Osteocyte (in vitro differentiated cells): ENCODE results near the gene MYOZ2. TPM values are rescaled to one million over a fixed set of nuclear protein-coding genes. Genes with fewer than 3 reads are reported as not detected.

Source experiments
- DNase-seq: peaks from one replicate; pipeline ENCODE4 v3.0.0; 2021; ENCODE audit warnings: mixed read lengths; ENCODE audit not compliant: unreplicated experiment; ENCODE audit errors: extremely low spot score
- H3K27ac Mint-ChIP-seq: one replicate; pipeline ENCODE4 v1.8.0; 2021; ENCODE audit warnings: mild to moderate bottlenecking, mixed read lengths; ENCODE audit not compliant: unreplicated experiment
- H3K27me3 Mint-ChIP-seq: one replicate; pipeline ENCODE4 v1.8.0; 2021; ENCODE audit warnings: mixed read lengths; ENCODE audit not compliant: unreplicated experiment
- H3K36me3 Mint-ChIP-seq: one replicate; pipeline ENCODE4 v1.8.0; 2021; ENCODE audit warnings: mixed read lengths; ENCODE audit not compliant: unreplicated experiment
- H3K4me1 Mint-ChIP-seq: one replicate; pipeline ENCODE4 v1.8.0; 2021; ENCODE audit warnings: mixed read lengths; ENCODE audit not compliant: unreplicated experiment
- H3K4me3 Mint-ChIP-seq: one replicate; pipeline ENCODE4 v1.8.0; 2021; ENCODE audit warnings: mild to moderate bottlenecking, moderate library complexity, mixed read lengths; ENCODE audit not compliant: unreplicated experiment
- H3K9me3 Mint-ChIP-seq: one replicate; pipeline ENCODE4 v1.8.0; 2021; ENCODE audit warnings: mixed read lengths; ENCODE audit not compliant: unreplicated experiment
- total RNA-seq: library from RNA; stranded (reverse); gene quantifications from 2 replicates; pipeline ENCODE4 v1.2.1, GENCODE V29; 2021
- TF ChIP-seq, protein P1 (sequence below): fragments of 200-600 bp; sonication (generic); IDR thresholded peaks from 2 replicates; pipeline ENCODE4 v1.5.0; 2021; ENCODE audit warnings: antibody characterized with exemption, mild to moderate bottlenecking, moderate library complexity

MYOZ2 gene
- total RNA-seq, 1 donor from 2014 or later, result not detected

DNA sequence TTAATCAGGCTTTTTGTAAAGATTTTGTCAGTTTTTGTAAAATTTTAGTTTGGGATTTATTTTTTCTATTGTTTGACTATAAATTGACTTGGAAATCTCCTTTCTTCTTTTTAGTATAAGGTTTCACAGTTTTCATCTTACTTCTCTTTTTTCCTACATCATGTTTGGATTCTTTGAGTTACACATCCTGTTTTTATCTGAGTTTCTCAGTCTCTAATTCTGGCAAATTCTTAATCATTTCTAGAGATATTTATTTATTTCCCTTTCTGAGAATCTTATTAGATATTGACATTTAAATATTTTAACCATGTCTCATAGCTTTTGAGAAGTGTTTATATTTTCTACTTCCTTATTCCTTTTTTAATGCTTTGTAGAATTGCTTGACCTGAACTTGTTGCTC, 97.6 kb downstream of the MYOZ2 start:
- Mint-ChIP-seq H3K36me3 (peaks cover 22% of the 10 kb centered on the region), H3K4me3 (no peak overlapping the region), H3K27me3 (no peaks in the 10 kb centered on the region), H3K27ac (peak overlapping the region; percentile 42), H3K4me1 (peaks cover 13% of the 10 kb centered on the region), H3K9me3 (no peaks in the 10 kb centered on the region)
- TF ChIP-seq, protein P1, sequence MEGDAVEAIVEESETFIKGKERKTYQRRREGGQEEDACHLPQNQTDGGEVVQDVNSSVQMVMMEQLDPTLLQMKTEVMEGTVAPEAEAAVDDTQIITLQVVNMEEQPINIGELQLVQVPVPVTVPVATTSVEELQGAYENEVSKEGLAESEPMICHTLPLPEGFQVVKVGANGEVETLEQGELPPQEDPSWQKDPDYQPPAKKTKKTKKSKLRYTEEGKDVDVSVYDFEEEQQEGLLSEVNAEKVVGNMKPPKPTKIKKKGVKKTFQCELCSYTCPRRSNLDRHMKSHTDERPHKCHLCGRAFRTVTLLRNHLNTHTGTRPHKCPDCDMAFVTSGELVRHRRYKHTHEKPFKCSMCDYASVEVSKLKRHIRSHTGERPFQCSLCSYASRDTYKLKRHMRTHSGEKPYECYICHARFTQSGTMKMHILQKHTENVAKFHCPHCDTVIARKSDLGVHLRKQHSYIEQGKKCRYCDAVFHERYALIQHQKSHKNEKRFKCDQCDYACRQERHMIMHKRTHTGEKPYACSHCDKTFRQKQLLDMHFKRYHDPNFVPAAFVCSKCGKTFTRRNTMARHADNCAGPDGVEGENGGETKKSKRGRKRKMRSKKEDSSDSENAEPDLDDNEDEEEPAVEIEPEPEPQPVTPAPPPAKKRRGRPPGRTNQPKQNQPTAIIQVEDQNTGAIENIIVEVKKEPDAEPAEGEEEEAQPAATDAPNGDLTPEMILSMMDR, result no peak
- DNase-seq, result no peak

GRCh38 chr4:119233750-119234149, 98.1 kb downstream of the MYOZ2 start:
- TF ChIP-seq, protein P1, result no peak
- Mint-ChIP-seq H3K27ac (peak overlapping the region; percentile 42), H3K9me3 (no peaks in the 10 kb centered on the region), H3K4me3 (no peak overlapping the region), H3K4me1 (peaks cover 13% of the 10 kb centered on the region), H3K36me3 (peaks cover 23% of the 10 kb centered on the region), H3K27me3 (no peaks in the 10 kb centered on the region)
- DNase-seq, result no peak

DNA sequence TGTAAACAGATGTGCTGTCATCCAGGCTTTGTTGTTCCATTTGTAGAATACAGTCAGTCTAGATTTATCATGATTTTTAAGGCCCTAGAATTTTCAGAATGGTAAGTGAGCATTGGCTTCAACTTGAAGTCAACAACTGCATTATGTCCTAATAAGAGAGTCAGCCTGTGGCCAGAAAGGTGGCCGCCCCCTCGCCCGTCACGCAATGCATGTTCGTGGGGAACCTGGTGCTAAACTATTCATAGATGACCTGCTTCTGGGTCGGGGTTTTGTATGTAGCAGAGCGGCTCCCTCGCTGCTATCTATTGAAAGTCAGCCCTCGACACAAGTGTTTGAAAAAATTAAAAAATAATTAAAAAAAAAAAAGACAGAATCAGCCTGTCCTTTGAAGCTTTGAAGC, 101.6 kb downstream of the MYOZ2 start:
- peaks cover 32% of the 10 kb centered on the region for H3K4me1 Mint-ChIP-seq
- no peaks in the 10 kb centered on the region for H3K9me3 Mint-ChIP-seq
- H3K36me3 Mint-ChIP-seq, result peaks cover 27% of the 10 kb centered on the region
- H3K4me3 Mint-ChIP-seq, result no peak overlapping the region
- DNase-seq, result no peak
- H3K27me3 Mint-ChIP-seq, result no peaks in the 10 kb centered on the region
- TF ChIP-seq, protein P1, result no peak
- H3K27ac Mint-ChIP-seq, result no peak overlapping the region

Other genes with a start within 250 kb of the MYOZ2 start
- 3.2 and 4.1 TPM in 2 replicates for gene SYNPO2, start 247.0 kb upstream of the MYOZ2 start, total RNA-seq
- 15.5 and 18.5 TPM in 2 replicates for gene USP53, start 76.9 kb downstream of the MYOZ2 start, total RNA-seq
- gene FABP2, start 186.3 kb downstream of the MYOZ2 start, total RNA-seq, result 0.13 TPM in 1 of 2 replicates, not detected in the other